H1 (cell line): ENCODE results near the gene ELAVL1. TPM values are rescaled to one million over a fixed set of nuclear protein-coding genes. Genes with fewer than 3 reads are reported as not detected.

Experiments used
- ASH2L ChIP-seq: fragments of 200-600, 300-600 bp; sonication (generic); IDR thresholded peaks from one replicate; pipeline ENCODE4 v1.7.1; 2017; ENCODE audit warnings: low read length
- CHD7 ChIP-seq: fragments of 300-600 bp; sonication (generic); IDR thresholded peaks from 2 replicates; pipeline ENCODE4 v1.7.1; 2012; ENCODE audit warnings: low read length, moderate library complexity, mild to moderate bottlenecking, inconsistent platforms; ENCODE audit not compliant: insufficient replicate concordance
- PHF8 ChIP-seq: fragments of 200-600 bp; sonication (generic); conservative IDR thresholded peaks from 2 replicates; pipeline ENCODE4 v1.7.1; 2012; ENCODE audit warnings: low read depth, mild to moderate bottlenecking, inconsistent platforms, low read length, moderate library complexity
- SIRT6 ChIP-seq: IDR thresholded peaks from one replicate; pipeline ENCODE4 v1.7.1; 2012; ENCODE audit warnings: low read length, inconsistent platforms
- SUZ12 ChIP-seq: fragments of 200-600 bp; sonication (generic); IDR thresholded peaks from 2 replicates; pipeline ENCODE4 v1.6.1; 2012; ENCODE audit warnings: mild to moderate bottlenecking, inconsistent platforms, low read length, moderate library complexity, mixed read lengths
- polyA plus RNA-seq, 7 experiments: library from polyadenylated mRNA; depleted of rRNA in 3 of 7; stranded (reverse) in 5 of 7; unstranded in 2 of 7; fragments of >200 nt in 5 of 7; fragments of 200-250 nt in 2 of 7; gene quantifications; 1 replicate in 5 of 7; 2 replicates in 1 of 7; 4 replicates in 1 of 7; pipeline versions ENCODE4 v1.2.1 to v1.2.3, GENCODE V29; 2011 to 2013; ENCODE audit warnings: missing spikeins in 2 of 7, mixed read lengths in 2 of 7
- total RNA-seq: library from RNA; stranded (reverse); fragmentation: NEBNext Ultra II Directional; extraction: Animal tissue kit (Norgen Biotek cat#: 25700); gene quantifications from 2 replicates; pipeline ENCODE4 v1.2.1, GENCODE V29; 2021

Gene ELAVL1
- total and polyA plus RNA-seq, 2 of the 8 experiments (the other 6 are each of a cell fraction or from before 2014, with no cell fraction given) = 56.7 to 163 TPM

GRCh38 chr19:7911508-7912143, 93.8 kb downstream of the ELAVL1 start (continued):
- TF ChIP-seq CHD7 (no peak), SUZ12 (no peak), PHF8 (no peak), ASH2L (no peak), SIRT6 (no peak)
- TF ChIP-seq, all 59 proteins: peak for 0
